Measurements from ENCODE around the gene C9orf152. TPM values are rescaled to one million over a fixed set of nuclear protein-coding genes. Genes with fewer than 3 reads are reported as not detected.

The C9orf152 gene
- total and polyA plus RNA-seq, 9 of the 15 experiments (the other 6 are each of a cell fraction or from before 2014, with no cell fraction given), result not detected

GRCh38 chr9:110186254-110186653 is 21.7 kb downstream of the C9orf152 start (continued):
- no peak for TF ChIP-seq E2F8 (IDR thresholded peaks at IDR 0.05; ENCODE audit: low read depth, partially characterized antibody)

GRCh38 chr9:110185806-110186205 is 22.2 kb downstream of the C9orf152 start:
- Histone ChIP-seq H3K27me3 (ENCODE audit: control insufficient read depth in 2 of 2, insufficient read depth in 2 of 2, low read length in 2 of 2) (peaks cover 0 to 5% of the 10 kb centered on the region in 2 experiments; a peak in 1 of 5 replicates), H4K20me1 (replicated peaks; ENCODE audit: control insufficient read depth, insufficient read depth, low read length) (no peaks in the 10 kb centered on the region), H2AFZ (ENCODE audit: low read depth, low read length) (no peak overlapping the region), H3K4me1 (replicated peaks in 1 of 2; ENCODE audit: control insufficient read depth in 2 of 2, insufficient read depth in 2 of 2, low read length in 2 of 2) (no peaks in the 10 kb centered on the region), H3K27ac (ENCODE audit: extremely low read depth, low read depth, low read length) (no peak overlapping the region), H3K4me3 (no peak overlapping the region), H3K9ac (ENCODE audit: insufficient read depth in 1 of 2, low read depth in 2 of 2, low read length in 2 of 2) (no peak overlapping the region), H3K79me2 (ENCODE audit: control insufficient read depth, insufficient read depth, low read length) (no peaks in the 10 kb centered on the region), H3K4me2 (ENCODE audit: insufficient read depth, low read length) (no peak overlapping the region), H3K36me3 (ENCODE audit: control insufficient read depth, insufficient read depth, low read length) (no peaks in the 10 kb centered on the region), H3K9me3 (replicated peaks; ENCODE audit: control insufficient read depth, insufficient read depth, low read depth, low read length) (no peaks in the 10 kb centered on the region), H3K9me1 (ENCODE audit: control insufficient read depth, insufficient read depth, low read length) (no peaks in the 10 kb centered on the region)
- intact Hi-C loops (cut with micrococcal nuclease) (loop anchor here (10.0 kb wide), 2 partner anchors 239 to 1119 kb away; no protein-coding TSS in a partner anchor), in situ Hi-C loops (cut with MboI) (loop anchor here (25.0 kb wide), 1 partner anchor 1101 kb away; no protein-coding TSS in a partner anchor)
- no TSS peak for BruUV-seq (replicated peaks)
- TF ChIP-seq JUND (IDR thresholded peaks at IDR 0.05; ENCODE audit: borderline replicate concordance, low read depth, low read length) (no peak), JUND (tag; IDR thresholded peaks at IDR 0.05; ENCODE audit: borderline replicate concordance, low read depth, low read length) (no peak), ZNF407 (IDR thresholded peaks at IDR 0.05; ENCODE audit: low read depth) (no peak)
- CTCF ChIA-PET (ENCODE audit: low intra/inter-chr PET ratio), result interaction anchor here (0.6 to 1.5 kb wide), 2 partner anchors 32 to 438 kb away, joined by 3 read pairs; no protein-coding TSS in a partner anchor
- POLR2A ChIA-PET, result no interaction called here
- FAIRE-seq (no peak), DNase-seq (ENCODE audit: extremely low read depth in 1 of 4, low spot score in 3 of 4) (no peak), ATAC-seq (no peak)
- 0% methylated on average over 2 of the region's 2 CpGs for WGBS (ENCODE audit: insufficient coverage, low coverage, missing lambda C conversion rate)

Data from K562 (cell line).